GM19463 (cell line): ENCODE results near the gene IGFBP4.

ENCODE experiments used
- ATAC-seq: cut with Tn5 transposase; IDR thresholded peaks from one replicate; pipeline ENCODE4 v1.9.1; 2021; ENCODE audit warnings: mild to moderate bottlenecking, moderate library complexity; ENCODE audit not compliant: unreplicated experiment

The IGFBP4 gene

DNA sequence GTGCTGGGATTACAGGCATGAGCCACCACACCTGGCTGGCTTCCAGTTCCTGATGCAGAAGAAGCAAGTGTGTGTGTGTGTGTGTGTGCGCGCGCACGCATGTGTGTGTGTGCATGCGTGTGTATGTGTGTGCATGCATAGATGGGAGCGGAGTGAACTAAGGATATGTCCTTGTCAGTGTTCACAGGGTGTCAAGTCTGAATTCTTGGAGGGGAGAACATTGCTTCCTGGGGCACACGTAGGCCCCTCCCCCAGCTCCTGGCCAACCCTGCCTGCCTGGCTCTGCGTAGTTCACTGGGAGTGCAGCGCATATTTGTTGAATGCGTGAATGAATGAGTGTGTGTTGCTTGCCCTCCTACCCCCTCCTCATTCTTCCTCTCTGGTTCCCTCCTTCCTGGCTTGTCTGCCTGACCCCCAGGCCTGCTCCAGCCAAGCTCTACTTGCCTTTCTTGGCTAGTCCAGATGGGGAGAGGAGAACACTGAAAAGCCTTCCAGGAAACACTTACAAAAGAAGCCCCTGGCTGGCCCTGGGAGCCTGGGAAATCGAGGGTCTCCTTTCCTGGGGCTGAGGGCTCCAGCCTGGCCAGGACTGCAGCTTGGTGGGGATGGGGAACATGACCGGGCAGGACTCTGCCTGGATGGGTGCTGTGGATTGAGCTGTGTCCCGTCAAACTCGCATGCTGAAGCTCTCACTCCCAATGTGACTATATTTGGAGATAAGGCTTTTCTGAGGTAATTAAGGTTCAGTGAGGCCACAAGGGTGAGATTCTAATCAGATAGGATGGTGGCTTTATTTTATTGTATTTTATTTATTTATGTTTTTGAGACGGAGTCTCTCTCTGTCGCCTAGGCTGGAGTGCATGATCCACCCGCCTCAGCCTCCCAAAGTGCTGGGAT lies 27.9 kb downstream of the IGFBP4 start:
- no peak for ATAC-seq

DNA sequence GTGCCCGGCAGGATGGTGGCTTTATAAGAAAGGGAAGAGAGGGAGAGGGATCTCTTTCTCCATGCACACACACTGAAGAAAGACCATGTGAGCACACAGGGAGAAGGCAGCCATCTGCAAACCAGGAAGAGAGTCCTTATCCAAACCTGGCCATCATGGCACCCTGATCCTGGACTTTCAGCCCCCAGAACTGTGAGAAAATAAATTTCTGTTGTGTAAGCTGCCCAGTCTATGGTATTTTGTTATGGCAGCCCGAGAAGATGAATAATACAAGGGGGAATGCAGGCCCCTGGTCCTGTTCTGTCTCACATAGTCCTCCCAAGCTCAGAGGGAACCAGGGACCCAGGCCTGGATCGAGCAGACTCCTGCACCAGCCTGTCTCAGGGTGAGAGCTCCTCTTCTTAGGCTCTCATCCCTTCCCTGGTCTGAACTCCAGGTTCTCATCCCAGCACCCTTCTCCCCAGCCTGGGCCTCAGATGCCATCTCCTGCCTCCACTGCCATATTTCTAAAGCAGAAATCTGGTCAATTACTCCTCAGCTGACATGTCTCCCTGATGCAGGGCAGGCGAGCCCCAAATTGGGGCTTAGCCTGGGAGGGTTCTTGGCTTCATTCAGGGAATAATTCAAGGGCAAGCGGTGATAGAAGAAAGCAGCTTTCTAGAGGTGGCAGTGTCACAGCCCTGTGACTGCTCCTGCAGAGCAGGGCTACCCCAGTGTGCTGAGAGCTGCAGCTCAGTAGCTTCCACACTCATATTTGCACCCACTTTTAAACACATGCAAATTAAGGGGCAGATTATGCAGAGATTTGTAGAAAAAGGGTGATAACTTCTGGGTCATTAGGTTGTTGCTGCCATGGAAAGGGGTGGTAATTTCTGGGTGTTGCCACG lies 28.8 kb downstream of the IGFBP4 start:
- no peak for ATAC-seq

DNA sequence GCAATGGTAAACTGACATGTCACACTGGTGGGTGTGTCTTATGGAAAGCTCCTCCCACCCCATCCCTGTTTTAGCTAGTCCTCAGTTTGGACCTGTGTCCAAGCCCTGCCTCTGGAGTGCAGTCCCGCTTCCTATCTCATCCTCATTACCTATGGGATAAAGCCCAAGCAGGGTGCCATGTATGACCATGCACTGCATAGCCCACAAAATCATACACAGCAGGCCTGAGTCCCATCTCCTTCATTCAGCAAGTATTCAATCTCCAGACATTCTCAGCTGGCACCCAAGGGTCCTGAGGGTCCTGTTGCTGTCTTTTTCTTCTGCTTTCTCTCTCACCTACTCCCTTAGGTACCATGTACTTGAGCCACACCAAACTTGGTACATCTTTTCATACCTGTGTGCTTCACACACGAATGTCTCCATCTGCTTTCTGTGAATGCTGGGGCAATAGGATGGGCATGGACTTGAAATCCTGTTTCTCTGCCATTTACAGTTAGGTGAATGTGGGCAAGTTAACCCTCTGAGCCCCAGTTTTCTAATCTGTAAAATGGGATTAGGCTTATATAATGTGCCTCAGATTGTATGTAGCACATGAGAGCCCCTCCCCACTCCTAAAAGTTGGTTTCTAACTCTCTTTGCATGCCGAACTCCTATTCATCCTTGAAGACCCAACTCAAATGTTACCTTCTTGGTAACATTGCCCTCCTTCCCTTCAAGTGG lies 29.6 kb downstream of the IGFBP4 start:
- no peak for ATAC-seq

DNA sequence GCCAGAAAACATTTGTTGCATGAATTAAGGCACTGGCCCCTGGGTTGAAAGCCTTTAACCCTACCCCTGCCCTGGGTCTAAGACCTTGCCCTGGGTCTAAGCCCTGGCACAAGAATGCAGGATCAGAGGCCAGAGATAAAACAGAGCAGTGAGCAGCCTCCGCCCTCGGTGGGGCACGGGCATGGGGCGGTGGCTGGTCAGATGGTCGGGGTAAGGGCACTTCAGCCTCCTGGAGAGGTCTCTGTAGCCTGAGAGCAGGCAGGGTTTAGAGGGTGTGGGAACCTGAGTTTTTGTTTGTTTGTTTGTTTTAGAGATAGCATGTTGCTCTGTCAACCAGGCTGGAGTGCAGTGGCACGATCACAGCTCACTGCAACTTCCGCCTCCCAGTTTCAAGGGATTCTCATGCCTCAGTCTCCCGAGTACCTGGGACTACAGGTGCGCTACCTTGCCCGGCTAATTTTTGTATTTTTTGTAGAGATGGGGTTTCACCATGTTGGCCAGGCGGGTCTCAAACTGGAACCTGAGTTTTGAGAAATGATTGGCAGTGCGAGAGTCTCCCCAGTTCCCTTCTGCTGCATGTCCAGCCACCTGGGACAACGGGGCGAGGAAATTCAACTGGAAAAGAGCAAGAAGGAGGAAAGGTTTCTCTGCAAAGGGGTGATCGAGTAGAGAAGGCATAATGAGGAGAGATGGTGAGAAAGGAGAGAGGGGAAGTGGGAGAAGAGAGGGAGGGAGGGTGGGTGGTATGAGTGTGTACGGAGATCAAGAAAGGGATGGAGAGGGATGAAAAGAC lies 30.5 kb downstream of the IGFBP4 start:
- ATAC-seq = no peak

DNA sequence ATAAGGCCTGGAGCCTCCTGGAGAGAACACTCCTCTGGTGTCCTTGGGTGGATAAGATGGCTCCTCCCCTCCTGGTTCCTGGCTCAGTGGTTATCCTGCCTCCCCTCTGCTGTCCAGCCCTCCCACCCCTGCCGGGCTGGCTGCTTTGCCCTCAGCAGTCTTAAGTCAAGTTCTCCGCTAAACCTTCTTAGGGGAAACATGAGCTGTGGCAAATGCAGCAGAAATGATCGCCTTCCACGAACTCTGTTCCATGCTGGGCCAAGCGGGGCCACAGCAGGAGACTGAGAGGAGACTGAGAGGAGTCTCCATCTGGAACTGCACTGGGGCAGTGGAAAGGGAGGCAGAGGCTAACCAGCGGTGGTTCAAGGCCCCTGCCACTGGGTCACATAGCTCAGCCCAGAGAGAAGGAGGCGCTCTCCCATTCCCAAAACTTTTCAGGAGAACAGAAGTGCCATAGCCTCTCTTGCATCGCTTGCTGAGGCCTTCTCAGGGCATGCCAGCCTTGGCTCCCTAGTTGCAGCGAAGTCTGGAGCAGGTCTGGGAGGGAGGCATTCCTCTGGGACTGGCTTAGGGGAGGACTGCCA lies 31.3 kb downstream of the IGFBP4 start:
- no peak for ATAC-seq

DNA sequence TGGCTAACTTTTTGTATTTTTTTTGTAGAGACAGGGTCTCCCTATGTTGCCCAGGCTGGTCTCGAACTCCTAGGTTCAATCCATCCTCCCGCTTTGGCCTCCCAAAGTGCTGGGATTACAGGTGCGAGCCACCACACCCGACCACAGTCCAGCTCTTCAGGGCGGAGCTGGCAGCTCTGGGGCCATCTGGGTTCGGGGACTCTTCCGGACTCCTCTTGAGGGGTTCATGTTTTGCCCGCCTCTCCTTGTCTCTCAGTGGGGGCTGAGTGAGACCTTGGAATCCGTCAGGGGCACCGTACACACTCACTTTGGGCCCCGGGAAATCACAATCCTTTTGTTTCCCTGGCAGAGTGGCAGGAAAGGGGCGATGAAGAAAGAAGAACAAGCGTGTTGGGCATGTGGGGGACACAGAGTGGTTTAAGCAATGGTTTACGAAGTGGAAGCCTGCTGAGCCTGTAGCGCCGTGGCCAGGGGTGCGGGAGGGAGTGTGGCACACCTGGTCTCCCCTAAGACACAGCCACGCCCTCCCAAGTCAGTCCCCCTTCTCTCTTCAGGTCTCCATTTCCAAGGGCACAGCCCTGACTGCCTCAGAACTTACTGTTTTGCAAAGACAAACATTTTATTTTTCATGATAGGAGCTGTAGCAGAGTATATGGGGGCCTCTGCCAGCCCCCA lies 32.1 kb downstream of the IGFBP4 start:
- ATAC-seq = no peak

DNA sequence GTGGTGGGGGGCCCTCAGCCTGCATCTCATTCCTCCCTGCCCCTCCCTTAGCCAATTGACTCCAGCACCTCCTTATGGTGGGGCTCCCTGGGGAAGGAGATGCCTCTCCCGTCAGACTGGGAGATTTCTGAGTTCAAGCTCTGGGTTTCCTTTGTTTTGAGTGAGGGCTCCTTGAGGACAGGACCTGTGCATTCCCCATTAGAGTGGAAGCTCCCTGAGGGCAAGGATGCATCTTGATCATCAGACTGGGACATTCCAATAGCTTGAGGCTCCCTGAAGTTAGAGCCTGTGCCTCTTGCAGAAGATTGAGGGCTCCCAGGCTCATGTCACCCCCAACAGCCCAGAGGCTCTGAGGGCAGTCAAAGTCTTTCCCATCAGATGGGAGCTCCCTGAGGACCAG lies 34.5 kb downstream of the IGFBP4 start:
- ATAC-seq = no peak

DNA sequence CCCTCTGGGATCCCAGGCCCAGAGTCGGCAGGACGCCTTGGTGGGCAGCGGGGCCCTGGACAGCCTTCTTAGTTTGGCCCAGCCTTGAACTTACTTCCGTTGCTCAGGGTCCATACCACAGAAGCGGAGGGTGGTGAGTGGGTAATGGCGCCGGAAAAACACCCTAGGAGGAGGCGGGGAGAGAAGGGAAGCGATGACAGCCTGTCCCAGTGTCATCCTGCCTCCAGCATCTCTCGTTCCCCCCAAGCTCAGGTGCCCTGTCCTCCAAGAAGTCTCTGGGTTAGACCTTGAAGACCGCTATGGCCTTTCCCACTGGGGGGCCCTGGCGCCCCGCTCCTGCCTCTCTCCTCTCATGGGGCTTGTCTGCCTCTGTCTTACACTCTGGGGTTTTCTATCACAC lies 35.2 kb downstream of the IGFBP4 start:
- ATAC-seq = no peak

DNA sequence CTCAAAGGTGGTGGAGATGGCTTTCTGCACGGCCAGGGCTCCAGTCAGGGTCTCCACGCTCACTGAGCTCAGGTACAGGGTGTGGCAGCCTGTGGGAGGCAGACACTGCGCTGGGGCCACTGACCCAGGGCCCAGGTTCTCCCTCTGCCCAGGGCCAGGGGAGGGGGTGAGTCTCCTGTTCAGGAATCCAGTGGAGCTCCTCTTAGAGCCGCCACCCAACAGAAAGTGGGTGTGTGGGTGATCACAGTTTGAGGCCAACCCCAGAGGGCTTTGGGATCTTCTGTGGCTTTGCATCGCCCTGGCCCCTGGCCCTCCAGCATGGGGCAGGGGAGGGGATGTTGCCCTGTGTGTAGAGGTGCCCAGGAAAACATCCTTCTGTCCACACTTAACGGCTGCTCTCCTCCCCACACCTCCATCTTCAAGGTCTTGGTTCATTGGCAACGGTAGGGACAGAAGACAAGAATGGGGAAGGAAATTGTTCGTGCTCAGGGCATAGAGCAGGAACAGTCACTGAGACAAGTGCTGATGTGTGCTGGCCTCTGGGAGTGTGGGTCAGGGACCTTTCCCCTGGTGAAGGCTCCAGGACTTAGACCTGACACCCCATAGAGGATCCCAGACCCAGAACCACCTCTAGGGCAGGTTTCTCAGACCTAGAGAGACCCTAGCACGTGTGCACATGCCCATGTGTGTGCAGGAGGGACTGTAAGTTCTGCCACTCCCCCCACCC lies 36.7 kb downstream of the IGFBP4 start:
- ATAC-seq = no peak

DNA sequence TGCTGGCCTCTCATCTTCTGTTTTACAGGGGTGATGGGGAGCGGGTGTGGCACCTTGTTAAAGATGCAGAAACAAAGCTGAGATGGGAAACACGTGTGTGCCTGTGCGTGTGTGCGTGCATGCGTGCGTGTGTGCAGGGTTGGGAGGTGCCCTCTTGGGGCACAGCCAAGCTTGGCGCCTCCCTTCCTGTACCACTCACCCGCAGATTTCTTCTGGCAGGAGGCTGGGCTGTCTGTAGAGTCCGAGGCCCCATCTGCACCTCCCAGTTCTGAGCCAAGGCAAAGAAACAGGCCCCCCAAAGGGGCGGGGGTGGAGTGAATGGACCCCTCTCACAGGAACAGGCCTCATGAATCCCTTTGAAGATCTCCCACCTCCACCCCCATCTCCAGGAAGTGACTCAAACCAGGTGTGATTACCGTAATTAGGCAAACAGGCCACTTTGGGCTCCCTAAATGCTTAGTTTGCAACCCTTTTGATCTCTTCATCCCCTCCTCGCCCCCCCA lies 37.3 kb downstream of the IGFBP4 start:
- no peak for ATAC-seq

DNA sequence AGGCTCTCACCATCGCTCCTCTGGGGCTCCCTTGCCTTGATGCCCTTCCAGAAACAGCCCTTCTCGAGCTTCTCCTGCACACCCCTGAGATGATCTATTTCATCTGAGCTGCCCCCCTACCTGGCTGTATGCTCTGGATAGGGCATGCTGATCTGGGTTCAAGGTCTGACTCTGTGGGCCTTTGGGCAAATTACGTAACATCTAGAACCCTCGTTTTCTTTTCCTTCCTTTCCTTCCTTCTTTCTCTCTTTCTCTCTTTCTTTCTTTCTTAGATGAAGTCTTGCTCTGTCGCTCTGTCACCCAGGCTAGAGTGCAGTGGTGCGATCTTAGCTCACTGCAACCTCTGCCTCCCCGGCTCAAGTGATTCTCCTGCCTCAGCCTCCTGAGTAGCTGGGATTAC lies 37.9 kb downstream of the IGFBP4 start:
- ATAC-seq = no peak

DNA sequence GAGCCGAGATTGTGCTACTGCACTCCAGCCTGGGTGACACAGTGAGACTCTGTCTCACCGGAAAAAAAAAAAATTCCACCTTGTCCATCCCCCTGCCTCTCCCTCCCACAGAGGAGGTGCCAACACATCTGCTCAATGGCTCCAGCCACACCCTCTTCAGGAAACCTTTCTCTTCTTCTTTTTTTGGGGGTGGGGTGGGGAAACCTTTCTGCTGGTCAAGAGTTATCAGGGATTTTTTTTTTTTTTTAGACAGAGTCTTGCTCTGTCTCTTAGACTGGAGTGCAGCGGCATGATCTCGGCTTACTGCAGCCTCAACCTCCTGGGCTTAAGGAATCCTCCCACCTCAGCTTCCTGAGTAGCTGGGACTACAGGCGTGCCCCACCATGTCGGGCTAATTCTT lies 39.5 kb downstream of the IGFBP4 start:
- ATAC-seq = no peak

DNA sequence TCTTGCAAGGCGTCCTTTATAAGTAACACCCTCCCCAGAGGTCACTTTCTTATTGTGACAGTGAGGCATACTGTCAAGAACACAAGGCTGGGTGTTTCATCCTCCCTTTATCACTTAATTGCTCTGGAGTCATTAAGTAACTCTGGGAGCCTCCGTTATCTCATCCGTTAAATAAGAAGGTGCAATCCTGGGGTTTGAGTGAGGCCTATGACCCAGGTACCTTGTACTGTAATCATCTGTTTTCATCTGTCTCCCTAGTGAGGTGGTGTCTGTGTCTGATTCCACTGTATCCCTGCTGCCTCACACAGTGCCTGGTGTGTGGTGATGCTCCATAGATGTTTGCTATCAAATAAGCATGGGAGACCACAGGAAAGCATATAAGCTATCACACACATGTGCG lies 40.4 kb downstream of the IGFBP4 start:
- ATAC-seq = no peak

DNA sequence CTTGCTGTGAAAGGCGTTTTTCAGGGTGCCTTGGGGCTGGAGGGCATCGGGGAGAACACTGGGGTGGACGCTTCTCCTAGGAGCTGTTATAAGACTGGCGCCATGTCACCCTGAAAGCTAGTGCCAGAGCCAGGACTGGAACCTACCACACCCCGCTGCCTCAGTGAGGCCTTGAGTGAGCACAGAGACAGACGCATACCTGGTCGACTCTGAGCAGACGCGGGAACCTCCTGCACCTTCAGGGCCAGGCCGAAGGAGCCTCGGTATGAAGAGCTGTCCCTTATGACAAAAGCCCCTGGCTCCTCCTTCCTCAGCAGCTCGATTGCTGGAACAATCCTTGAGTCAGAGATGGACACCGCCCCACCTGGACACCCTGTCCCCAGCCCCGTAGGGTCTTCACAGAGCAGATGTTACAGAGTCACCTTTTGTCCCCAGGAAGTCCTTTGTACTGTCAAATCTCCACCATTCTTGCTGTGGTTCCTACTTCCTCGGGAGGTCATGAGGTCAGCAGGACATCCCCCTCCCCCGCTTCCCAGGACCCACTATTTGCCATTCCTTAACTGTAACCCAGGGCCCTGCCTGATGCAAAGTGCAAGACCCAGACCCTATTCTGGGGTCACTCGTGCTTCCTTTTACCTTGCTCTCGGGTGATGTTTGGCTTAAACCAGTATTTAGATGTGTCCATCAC lies 41.2 kb downstream of the IGFBP4 start:
- ATAC-seq = no peak

DNA sequence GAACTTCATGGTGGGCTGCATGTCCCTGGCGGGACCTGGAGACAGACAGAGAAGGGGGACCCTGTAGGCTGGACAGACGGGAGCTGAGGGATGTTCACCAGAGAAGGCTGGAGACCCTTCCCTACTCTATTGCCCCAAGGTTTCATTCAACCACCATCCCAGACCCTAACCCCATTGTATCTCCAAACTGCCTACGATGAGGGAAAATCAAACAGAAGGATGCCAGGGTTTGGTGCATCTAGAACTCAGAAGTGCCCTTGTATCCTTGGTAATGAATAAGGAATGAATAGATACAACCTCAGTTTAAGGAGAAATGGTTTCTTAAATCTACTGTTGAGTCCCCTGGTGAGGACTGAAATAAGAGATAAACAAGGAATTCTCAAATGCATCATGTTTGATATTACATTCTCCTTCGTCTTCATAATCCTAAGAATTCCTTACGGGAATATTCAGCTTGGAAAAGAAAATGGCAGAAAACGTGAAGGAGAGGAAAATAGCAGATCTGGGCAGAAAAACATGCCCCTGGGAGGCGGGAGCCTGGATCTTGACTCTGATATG lies 41.8 kb downstream of the IGFBP4 start:
- ATAC-seq = no peak

DNA sequence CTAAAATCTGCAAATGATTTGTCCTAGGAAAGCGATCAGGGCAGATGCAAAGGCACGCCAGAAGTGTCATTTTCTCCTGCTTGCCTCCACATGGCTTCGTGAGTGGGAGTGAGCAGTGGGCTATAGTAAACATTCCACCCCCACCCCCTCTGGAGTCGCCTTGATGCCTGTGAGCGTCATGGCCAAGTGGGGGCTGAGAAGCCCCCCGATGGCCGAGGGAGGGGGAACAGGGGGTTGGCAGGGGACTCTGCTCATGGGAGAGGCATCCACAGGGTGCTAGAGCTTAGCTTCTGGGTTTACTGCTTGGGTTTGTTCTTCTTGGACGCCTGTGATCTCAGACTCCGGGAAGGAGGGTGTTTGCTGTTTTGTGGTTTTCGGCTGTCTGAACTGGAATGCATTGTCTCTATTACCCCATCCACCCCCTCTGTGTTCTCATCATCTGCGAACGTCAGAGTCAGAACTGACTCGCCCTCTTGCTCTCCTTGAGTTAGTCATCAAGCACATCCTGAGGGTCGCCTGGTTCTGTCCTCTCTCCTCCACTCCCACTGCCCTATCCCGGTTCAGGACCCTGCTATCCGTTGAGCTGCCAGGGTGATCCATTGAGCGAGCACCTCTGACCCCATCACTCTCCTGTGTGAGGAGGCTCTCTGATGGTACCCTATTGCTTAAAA lies 42.7 kb downstream of the IGFBP4 start:
- ATAC-seq = no peak
